Measurements from ENCODE around the gene ADCY7.

DNA sequence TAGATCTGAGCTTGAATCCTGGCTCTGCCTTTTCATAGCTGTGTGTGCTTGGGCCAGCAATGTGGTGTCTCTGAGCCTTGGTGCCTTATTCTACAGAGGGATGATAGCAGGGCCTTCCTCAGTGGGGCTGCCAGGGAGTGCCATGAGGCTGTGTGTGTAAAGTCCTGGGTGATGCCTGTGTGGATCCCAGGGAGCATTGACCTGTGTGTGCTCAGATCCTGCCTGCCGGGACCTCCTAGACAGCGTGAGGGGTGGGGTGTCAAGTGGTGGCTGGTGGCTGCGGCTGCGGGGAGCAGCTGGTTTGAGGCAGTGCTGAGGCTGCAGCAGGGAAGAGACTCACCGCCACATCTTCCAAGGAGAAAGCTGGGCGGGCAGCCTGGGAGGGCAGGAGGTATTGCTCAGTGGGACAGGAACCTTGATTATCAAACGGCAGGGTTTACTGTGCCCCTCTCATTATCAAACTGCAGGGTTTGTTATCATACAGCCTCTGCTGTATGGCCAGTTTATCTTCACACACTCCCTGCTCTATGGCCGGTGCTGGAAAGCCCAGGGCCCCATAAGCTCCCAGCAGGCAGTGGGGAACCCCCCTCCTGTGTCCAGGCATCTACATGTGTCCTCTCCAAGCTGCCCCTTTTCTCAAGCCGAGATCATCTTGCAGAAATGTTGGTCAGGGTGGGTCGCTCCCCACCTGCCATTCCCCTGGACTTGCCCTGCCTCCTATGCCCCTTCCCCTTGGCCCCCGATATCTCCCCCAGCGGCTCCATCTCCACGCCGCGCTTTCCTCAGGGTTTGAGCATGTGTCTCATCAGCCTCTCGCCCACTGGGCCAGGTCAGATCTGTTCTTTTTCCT lies 3.1 kb upstream of the ADCY7 start:
- TF ChIP-seq, protein P1, sequence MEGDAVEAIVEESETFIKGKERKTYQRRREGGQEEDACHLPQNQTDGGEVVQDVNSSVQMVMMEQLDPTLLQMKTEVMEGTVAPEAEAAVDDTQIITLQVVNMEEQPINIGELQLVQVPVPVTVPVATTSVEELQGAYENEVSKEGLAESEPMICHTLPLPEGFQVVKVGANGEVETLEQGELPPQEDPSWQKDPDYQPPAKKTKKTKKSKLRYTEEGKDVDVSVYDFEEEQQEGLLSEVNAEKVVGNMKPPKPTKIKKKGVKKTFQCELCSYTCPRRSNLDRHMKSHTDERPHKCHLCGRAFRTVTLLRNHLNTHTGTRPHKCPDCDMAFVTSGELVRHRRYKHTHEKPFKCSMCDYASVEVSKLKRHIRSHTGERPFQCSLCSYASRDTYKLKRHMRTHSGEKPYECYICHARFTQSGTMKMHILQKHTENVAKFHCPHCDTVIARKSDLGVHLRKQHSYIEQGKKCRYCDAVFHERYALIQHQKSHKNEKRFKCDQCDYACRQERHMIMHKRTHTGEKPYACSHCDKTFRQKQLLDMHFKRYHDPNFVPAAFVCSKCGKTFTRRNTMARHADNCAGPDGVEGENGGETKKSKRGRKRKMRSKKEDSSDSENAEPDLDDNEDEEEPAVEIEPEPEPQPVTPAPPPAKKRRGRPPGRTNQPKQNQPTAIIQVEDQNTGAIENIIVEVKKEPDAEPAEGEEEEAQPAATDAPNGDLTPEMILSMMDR (IDR thresholded peaks at IDR 0.05; ENCODE audit: low read length), result no peak
- TF ChIP-seq EZH2 (optimal IDR thresholded peaks at IDR 0.05; ENCODE audit: low read depth, low read length), result no peak

Data from MM.1S (cell line).